Ascending aorta (tissue), 2 donors: ENCODE measurements around the gene PPIG. TPM values are rescaled to one million over a fixed set of nuclear protein-coding genes. Genes with fewer than 3 reads are reported as not detected.
"Not testable (repeated sequence)": the region's sequence is repeated elsewhere in the genome, so short reads cannot be mapped to it uniquely, and the experiment has no call there.

Source experiments
- DNase-seq, 2 donors: peaks; one replicate each; pipeline ENCODE4 v3.0.0-alpha.2; 2019; ENCODE audit warnings: low spot score in 2 of 2
- H3K27ac ChIP-seq, 2 donors: fragments of 200-600 bp; sonication (generic); one replicate each; pipeline ENCODE4 v1.5.1; 2016 to 2017; ENCODE audit warnings: mild to moderate bottlenecking in 1 of 2
- H3K27me3 ChIP-seq: fragments of 200-600 bp; sonication (generic); one replicate; pipeline ENCODE4 v1.5.1; 2017
- H3K36me3 ChIP-seq, 2 donors: fragments of 200-600 bp; sonication (generic); one replicate each; pipeline ENCODE4 v1.5.1; 2016
- H3K4me1 ChIP-seq, 2 donors: fragments of 200-600 bp; sonication (generic); one replicate each; pipeline ENCODE4 v1.5.1; 2016 to 2017; ENCODE audit warnings: mild to moderate bottlenecking in 1 of 2
- H3K4me3 ChIP-seq, 2 donors: fragments of 200-600 bp; sonication (generic); one replicate each; pipeline ENCODE4 v1.5.1; 2016 to 2017; ENCODE audit warnings: mild to moderate bottlenecking in 1 of 2
- H3K9me3 ChIP-seq, 2 donors: fragments of 200-600 bp; sonication (generic); one replicate each; pipeline ENCODE4 v1.5.1; 2016
- intact Hi-C: fragments of 100-400 bp; cut with DNase I; formaldehyde crosslinking; loops from one replicate; pipeline ENCODE4 v1.15.1; 2023
- total RNA-seq: library from RNA; depleted of rRNA; stranded (reverse); fragments of >200 nt; gene quantifications from one replicate; pipeline ENCODE4 v1.1.0, GENCODE V29; 2016
- TF ChIP-seq, protein P1 (sequence below), 3 experiments: fragments of 200-600 bp in 2 of 3; fragments of 450-650 bp in 1 of 3; sonication (generic) in 2 of 3; IDR thresholded peaks; one replicate each; pipeline ENCODE4 v1.5.1; 2016 to 2019; ENCODE audit warnings: antibody characterized with exemption in 3 of 3, mild to moderate bottlenecking in 1 of 3, moderate library complexity in 1 of 3

PPIG gene
- total RNA-seq = 30.2 TPM

DNA sequence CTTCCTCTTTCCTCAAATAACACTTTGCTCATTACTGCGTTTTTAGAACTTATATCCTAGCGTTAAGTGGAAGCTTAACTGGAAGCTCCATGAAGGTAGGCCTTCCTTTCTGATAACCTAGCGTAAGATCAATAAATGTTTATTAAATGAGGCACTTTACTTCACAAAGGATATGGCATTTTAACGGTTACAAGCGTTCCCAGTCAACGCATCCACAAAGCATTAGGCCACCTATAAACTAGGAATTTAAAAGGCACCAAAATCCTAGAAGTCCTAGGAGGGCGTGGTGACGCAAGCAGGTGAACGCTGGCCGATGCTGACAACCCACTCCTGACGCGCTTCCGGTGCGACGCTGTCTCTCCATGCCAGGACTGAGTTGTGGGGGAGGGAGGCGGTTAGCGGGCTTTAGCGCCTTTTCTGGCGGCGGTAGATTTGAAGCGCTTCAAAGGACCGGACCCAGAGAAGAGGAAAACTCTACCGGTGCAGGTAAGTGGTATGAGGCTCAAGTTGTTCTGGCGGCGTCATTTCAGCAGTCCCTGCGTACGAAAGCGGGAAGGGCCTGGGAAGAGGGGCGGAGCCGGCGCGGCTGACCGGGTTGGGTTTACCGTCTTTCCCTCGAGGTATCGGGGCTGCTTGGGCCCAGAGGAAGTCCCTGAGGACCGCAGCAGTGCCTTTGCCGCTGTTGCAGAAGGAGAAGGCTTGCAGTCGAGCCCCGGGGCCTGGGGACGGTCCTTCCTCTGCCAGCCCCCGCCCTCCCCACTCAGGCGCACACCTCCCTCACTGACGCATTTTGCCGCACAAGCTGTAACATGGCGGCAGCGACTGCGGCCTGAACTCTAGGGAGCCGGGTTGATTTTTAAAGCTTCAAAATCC lies at the start of gene PPIG:
Gene PPIG, plus strand, starts transcription at position 347 of the 873 bp plus-strand sequence. CDS start 19,691 bp downstream, outside the sequence.
- TF ChIP-seq, protein P1, sequence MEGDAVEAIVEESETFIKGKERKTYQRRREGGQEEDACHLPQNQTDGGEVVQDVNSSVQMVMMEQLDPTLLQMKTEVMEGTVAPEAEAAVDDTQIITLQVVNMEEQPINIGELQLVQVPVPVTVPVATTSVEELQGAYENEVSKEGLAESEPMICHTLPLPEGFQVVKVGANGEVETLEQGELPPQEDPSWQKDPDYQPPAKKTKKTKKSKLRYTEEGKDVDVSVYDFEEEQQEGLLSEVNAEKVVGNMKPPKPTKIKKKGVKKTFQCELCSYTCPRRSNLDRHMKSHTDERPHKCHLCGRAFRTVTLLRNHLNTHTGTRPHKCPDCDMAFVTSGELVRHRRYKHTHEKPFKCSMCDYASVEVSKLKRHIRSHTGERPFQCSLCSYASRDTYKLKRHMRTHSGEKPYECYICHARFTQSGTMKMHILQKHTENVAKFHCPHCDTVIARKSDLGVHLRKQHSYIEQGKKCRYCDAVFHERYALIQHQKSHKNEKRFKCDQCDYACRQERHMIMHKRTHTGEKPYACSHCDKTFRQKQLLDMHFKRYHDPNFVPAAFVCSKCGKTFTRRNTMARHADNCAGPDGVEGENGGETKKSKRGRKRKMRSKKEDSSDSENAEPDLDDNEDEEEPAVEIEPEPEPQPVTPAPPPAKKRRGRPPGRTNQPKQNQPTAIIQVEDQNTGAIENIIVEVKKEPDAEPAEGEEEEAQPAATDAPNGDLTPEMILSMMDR (IDR thresholded peaks at IDR 0.05) = no peak
- H3K9me3 ChIP-seq = no peaks in the 10 kb centered on the region
- peak within 1 kb of the TSS; percentile 96 to 98 for H3K27ac ChIP-seq
- peaks cover 6 to 22% of the 10 kb centered on the region in 2 donors for H3K4me1 ChIP-seq
- intact Hi-C loops = loop anchor here (1.0 to 10.0 kb wide), 4 partner anchors 107 to 1851 kb away; partner anchors contain the start of genes BBS5, CFAP210, DCAF17 and METTL8
- H3K27me3 ChIP-seq = no peaks in the 10 kb centered on the region
- peak; percentile 62 to 95 for DNase-seq
- H3K36me3 ChIP-seq = no peaks in the 10 kb centered on the region
- H3K4me3 ChIP-seq = peak within 1 kb of the TSS; percentile 77 to 86

DNA sequence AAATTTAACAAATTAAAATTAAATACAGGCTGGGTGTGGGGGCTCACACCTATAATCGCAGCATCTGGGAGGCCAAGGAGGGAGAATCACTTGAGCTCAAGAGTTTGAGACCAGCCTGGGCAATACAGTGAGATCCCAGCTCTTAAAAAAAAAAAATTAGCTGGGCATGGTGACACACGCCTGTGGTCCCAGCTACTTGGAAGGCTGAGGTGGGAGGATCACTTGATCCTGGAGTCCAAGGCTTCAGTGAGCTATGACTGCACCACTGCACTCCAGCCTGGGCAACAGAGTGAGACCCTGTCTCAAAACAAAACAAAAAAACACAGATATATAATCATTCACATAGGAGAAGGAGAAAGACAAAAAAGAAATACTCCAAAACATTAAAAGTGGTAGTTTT lies 44.7 kb upstream of the PPIG start:
- H3K27ac ChIP-seq, H3K27me3 ChIP-seq, H3K4me3 ChIP-seq, DNase-seq, H3K4me1 ChIP-seq, H3K9me3 ChIP-seq, intact Hi-C loops: not testable (repeated sequence)
- peaks cover 0 to 16% of the 10 kb centered on the region in 2 donors for H3K36me3 ChIP-seq

DNA sequence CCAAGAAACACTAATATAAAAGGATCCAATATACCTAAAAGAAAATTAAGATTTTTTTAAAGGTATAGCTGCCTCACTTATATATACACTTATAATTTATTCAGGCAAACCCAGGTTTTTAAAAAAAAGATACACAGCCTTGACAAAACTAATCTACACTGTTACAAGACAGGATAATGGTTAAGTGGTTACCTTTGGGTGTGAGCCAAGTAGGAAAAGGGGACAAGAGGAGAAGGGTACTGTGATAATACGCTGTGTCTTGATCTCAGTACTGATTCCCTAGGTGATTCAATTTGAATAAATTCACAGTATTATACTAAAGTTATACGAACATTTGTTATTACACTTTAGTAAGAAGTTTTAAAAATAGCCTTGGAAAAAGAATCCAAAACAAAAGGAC lies 44.0 kb upstream of the PPIG start:
- no peaks in the 10 kb centered on the region for H3K9me3 ChIP-seq
- H3K4me1 ChIP-seq = no peaks in the 10 kb centered on the region
- no peak overlapping the region for H3K4me3 ChIP-seq
- no peaks in the 10 kb centered on the region for H3K27me3 ChIP-seq
- intact Hi-C loops = no loop called here
- no peak overlapping the region for H3K27ac ChIP-seq
- TF ChIP-seq, protein P1 (IDR thresholded peaks at IDR 0.05) = no peak
- H3K36me3 ChIP-seq = peaks cover 0 to 21% of the 10 kb centered on the region in 2 donors
- no peak for DNase-seq

DNA sequence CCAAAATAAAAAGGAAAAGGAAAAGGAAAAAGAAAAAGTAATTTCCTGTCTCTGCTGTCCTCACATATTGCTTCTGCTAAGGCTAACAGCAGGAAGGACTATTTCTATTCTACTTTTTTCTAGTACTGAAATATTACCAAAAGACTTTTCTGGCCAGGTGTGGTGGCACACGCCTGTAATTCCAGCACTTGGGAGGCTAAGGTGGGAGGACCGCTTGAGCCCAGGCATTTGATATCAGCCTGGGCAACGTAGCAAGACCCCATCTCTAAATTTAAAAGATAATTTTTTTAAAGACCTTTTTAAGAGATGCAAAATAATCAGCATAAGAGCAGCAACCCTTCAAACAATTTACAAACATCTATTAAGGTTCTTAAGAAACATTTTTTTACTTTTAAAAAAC lies 41.7 kb upstream of the PPIG start:
- H3K4me3 ChIP-seq = no peak overlapping the region
- H3K27me3 ChIP-seq = no peaks in the 10 kb centered on the region
- H3K27ac ChIP-seq = no peak overlapping the region
- H3K4me1 ChIP-seq = no peaks in the 10 kb centered on the region
- TF ChIP-seq, protein P1 (IDR thresholded peaks at IDR 0.05) = no peak
- H3K36me3 ChIP-seq = peaks cover 0 to 17% of the 10 kb centered on the region in 2 donors
- H3K9me3 ChIP-seq = no peaks in the 10 kb centered on the region
- intact Hi-C loops = no loop called here
- no peak for DNase-seq

DNA sequence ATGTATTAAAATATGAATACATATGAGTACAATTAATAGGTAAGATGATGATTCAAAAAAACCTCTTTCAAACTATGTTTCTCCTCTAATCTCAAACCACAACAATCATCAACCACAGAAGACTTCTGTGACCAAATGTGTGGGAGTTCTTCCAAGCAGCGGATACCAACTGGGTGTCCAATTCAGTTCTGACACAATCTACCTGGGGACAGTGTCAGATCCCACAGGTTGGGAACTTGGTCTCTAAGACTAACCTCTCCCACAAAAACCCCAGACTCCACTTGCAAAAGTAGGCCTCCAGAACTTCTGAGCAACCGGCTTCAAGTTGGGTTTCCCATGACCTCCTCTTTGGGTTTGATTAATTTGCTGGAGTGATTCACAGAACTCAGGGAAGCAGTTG lies 37.4 kb upstream of the PPIG start:
- H3K4me3 ChIP-seq = no peak overlapping the region
- intact Hi-C loops = no loop called here
- DNase-seq = no peak
- H3K27me3 ChIP-seq = no peaks in the 10 kb centered on the region
- no peaks in the 10 kb centered on the region for H3K9me3 ChIP-seq
- H3K4me1 ChIP-seq = no peaks in the 10 kb centered on the region
- H3K36me3 ChIP-seq = peaks cover 6 to 13% of the 10 kb centered on the region in 2 donors
- TF ChIP-seq, protein P1 (IDR thresholded peaks at IDR 0.05) = no peak
- H3K27ac ChIP-seq = no peak overlapping the region

- intact Hi-C loops = no loop called here
- no peak for DNase-seq
- H3K4me3 ChIP-seq = no peak overlapping the region
- H3K27me3 ChIP-seq = no peaks in the 10 kb centered on the region
- no peaks in the 10 kb centered on the region for H3K9me3 ChIP-seq
- TF ChIP-seq, protein P1 (IDR thresholded peaks at IDR 0.05) = no peak
- no peaks in the 10 kb centered on the region for H3K4me1 ChIP-seq
- no peak overlapping the region for H3K27ac ChIP-seq
- no peaks in the 10 kb centered on the region for H3K36me3 ChIP-seq
Observed at GRCh38 chr2:169561364-169561763, 22.8 kb upstream of the PPIG start.

DNA sequence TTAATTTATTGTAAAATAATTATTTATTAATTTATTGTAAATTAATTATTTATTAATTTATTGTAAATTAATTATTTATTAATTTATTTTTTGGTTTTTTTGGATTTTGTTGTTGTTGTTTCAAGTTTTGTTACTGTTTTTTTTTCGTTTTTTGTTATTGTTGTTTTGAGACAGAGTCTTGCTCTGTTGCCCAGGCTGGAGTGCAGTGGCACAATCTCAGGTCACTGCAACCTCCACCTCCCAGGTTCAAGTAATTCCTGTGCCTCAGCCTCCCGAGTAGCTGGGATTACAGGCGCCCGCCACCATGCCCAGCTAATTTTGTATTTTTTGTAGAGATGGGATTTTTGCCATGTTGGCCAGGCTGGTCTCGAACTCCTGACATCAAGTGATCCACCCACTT lies 22.1 kb upstream of the PPIG start:
- H3K9me3 ChIP-seq, intact Hi-C loops, DNase-seq, H3K4me1 ChIP-seq, H3K27ac ChIP-seq, H3K27me3 ChIP-seq, H3K4me3 ChIP-seq, H3K36me3 ChIP-seq: not testable (repeated sequence)
